Tibial nerve (tissue), 3 donors: ENCODE data around the gene RTL1.

Experiments
- POLR2A ChIP-seq, 2 donors: fragments of 450-650 bp; IDR thresholded peaks; one replicate each; pipeline ENCODE4 v1.6.1; 2017; ENCODE audit warnings: antibody characterized with exemption in 2 of 2, mild to moderate bottlenecking in 2 of 2, moderate library complexity in 2 of 2
- TF ChIP-seq, protein P1 (sequence below), 5 experiments: fragments of 200-600 bp in 3 of 5; fragments of 450-650 bp in 2 of 5; sonication (generic) in 3 of 5; IDR thresholded peaks; one replicate each; pipeline ENCODE4 v1.5.1; 2016 to 2019; ENCODE audit warnings: antibody characterized with exemption in 5 of 5, mild to moderate bottlenecking in 3 of 5, moderate library complexity in 2 of 5

DNA sequence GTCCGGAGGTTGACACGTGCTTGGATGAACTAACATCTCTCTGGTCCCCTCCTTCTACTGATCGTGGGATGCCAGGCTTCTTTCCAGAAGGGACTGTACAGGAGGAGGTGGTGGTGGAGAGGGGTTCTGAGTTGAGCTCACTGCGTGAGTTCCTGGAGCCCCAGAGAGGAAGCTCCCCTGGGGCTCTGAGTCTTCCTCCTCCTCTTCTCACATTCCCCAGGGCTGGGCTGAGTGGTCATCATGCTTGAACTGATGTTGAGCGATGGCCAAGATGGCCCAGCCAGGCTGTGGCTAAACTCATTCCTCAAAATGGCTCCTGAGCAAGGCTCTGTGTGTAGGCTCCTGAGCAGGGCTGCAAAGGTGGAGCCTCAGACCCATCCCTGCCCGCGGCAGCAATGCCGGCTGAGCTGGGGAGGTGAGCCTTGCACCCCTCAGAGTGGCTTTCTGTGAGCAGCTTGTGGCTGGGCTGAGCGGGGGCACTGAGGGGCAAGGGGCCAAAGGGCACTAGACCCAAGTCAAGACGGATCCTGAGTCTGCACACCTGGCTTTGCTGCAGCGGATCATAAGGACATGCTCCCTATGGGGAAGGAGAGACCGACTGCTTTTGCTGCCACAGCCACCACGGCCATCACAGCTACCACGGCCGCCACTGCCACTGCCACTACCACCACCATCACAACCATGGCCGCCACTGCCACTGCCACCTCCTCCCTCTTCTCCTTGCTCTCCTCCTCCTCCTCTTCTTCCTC lies 42.2 kb downstream of the RTL1 start:
- TF ChIP-seq, protein P1, sequence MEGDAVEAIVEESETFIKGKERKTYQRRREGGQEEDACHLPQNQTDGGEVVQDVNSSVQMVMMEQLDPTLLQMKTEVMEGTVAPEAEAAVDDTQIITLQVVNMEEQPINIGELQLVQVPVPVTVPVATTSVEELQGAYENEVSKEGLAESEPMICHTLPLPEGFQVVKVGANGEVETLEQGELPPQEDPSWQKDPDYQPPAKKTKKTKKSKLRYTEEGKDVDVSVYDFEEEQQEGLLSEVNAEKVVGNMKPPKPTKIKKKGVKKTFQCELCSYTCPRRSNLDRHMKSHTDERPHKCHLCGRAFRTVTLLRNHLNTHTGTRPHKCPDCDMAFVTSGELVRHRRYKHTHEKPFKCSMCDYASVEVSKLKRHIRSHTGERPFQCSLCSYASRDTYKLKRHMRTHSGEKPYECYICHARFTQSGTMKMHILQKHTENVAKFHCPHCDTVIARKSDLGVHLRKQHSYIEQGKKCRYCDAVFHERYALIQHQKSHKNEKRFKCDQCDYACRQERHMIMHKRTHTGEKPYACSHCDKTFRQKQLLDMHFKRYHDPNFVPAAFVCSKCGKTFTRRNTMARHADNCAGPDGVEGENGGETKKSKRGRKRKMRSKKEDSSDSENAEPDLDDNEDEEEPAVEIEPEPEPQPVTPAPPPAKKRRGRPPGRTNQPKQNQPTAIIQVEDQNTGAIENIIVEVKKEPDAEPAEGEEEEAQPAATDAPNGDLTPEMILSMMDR (IDR thresholded peaks at IDR 0.05), result no peak
- no peak for TF ChIP-seq POLR2A (IDR thresholded peaks at IDR 0.05)
